ENCODE data around the gene SSH3. TPM values are rescaled to one million over a fixed set of nuclear protein-coding genes. Genes with fewer than 3 reads are reported as not detected.

Gene SSH3
- total RNA-seq, 2 donors from 2014 or later: 39.1 to 44.4 TPM

DNA sequence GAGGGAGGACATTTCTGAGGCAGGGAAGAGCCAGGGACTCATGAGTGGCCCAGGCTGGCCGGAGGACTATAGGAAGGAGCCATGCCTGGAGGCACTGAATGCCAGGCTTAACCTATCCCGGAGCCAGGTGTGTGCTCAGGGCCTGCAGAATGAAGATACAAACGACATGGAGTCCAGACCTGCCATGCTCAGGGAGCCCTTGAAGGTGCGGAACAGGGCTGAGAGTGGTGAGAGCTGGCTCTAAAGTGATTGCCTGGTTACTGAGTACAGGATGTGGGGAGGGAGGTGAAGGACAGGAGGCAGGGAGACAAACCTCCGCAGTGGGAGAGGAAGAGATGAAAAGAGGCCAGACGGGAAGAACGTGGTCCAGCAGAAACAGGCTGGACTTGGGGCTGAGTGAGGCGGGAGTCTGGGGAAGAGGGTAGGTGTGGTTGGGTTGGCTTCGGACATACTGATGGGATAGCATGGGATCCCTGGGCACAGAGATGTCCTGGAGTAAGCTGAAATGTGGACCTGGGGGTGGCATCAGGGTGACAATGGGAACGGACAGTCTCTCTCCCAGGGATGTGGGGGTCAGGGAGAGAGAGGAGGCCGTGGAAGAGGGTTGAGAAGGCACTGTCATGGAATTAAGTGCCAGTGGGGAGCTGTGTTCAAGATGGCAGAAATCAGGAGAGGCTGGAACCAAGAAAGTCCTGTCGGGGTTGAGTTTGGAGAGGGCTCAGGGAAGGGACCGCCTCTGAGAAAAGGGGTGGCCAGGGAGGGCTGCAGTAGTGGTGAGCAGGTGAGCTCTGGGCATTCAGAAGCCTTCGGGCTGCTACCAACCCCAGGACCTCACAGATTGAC is 15.8 kb upstream of the SSH3 start:
- H3K36me3 Mint-ChIP-seq (ENCODE audit: low read depth): peaks cover 35% of the 10 kb centered on the region
- no peaks in the 10 kb centered on the region for H3K9me3 Mint-ChIP-seq
- Histone ChIP-seq H3K4me3 (ENCODE audit: low read length) (peak overlapping the region; percentile 82), H3K27ac (ENCODE audit: low read depth, low read length) (peak overlapping the region; percentile 89), H3K36me3 (ENCODE audit: control insufficient read depth, insufficient read depth, low read length) (peaks cover 28% of the 10 kb centered on the region), H3K4me1 (ENCODE audit: control insufficient read depth, insufficient read depth, low read length) (no peaks in the 10 kb centered on the region), H3K9me3 (ENCODE audit: control insufficient read depth, low read length) (peaks cover under 1% of the 10 kb centered on the region), H3K27me3 (ENCODE audit: control insufficient read depth, insufficient read depth, low read length, poor library complexity, severe bottlenecking) (no peaks in the 10 kb centered on the region), H3K9ac (ENCODE audit: extremely low read depth, low read length, poor library complexity, severe bottlenecking) (no peak overlapping the region)
- H3K4me1 Mint-ChIP-seq: peaks cover 10% of the 10 kb centered on the region
- peak overlapping the region; percentile 91 for H3K27ac Mint-ChIP-seq
- H3K27me3 Mint-ChIP-seq (ENCODE audit: insufficient read depth): no peaks in the 10 kb centered on the region
- 92 to 96% methylated on average over 12 to 14 of the region's 14 CpGs for WGBS, 2 experiments (ENCODE audit: insufficient coverage in 1 of 2, insufficient read length in 1 of 2)
- no peak for DNase-seq
- H3K4me3 Mint-ChIP-seq: peak overlapping the region; percentile 62
- TF ChIP-seq, protein P1, sequence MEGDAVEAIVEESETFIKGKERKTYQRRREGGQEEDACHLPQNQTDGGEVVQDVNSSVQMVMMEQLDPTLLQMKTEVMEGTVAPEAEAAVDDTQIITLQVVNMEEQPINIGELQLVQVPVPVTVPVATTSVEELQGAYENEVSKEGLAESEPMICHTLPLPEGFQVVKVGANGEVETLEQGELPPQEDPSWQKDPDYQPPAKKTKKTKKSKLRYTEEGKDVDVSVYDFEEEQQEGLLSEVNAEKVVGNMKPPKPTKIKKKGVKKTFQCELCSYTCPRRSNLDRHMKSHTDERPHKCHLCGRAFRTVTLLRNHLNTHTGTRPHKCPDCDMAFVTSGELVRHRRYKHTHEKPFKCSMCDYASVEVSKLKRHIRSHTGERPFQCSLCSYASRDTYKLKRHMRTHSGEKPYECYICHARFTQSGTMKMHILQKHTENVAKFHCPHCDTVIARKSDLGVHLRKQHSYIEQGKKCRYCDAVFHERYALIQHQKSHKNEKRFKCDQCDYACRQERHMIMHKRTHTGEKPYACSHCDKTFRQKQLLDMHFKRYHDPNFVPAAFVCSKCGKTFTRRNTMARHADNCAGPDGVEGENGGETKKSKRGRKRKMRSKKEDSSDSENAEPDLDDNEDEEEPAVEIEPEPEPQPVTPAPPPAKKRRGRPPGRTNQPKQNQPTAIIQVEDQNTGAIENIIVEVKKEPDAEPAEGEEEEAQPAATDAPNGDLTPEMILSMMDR (conservative IDR thresholded peaks at IDR 0.05): no peak

DNA sequence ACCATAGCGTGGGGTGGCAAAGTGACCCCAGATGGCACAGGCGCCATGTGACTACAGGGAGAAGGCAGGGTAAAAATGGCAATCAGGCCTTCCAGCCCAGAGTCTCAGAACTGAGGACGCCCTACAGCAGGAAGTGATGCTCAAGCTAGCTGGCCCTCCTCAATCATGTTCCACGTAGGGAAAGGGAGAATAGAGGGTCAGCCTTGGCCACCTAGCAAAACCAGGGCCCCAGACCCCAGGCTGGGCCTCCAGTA is 15.2 kb upstream of the SSH3 start:
- H3K4me3 Mint-ChIP-seq: peak overlapping the region; percentile 62
- H3K27ac ChIP-seq (ENCODE audit: low read depth, low read length): peak overlapping the region; percentile 89
- no peak for DNase-seq
- no peaks in the 10 kb centered on the region for H3K4me1 ChIP-seq (ENCODE audit: control insufficient read depth, insufficient read depth, low read length)
- TF ChIP-seq, protein P1 (conservative IDR thresholded peaks at IDR 0.05): no peak
- H3K27me3 ChIP-seq (ENCODE audit: control insufficient read depth, insufficient read depth, low read length, poor library complexity, severe bottlenecking): no peaks in the 10 kb centered on the region
- no peaks in the 10 kb centered on the region for H3K9me3 Mint-ChIP-seq
- H3K9me3 ChIP-seq (ENCODE audit: control insufficient read depth, low read length): peaks cover 6% of the 10 kb centered on the region
- H3K36me3 Mint-ChIP-seq (ENCODE audit: low read depth): peaks cover 35% of the 10 kb centered on the region
- H3K27ac Mint-ChIP-seq: peak overlapping the region; percentile 91
- peak overlapping the region; percentile 82 for H3K4me3 ChIP-seq (ENCODE audit: low read length)
- peak overlapping the region; percentile 59 for H3K9ac ChIP-seq (ENCODE audit: extremely low read depth, low read length, poor library complexity, severe bottlenecking)
- 59 to 68% methylated on average over 3 to 4 of the region's 4 CpGs for WGBS, 2 experiments (ENCODE audit: insufficient coverage in 1 of 2, insufficient read length in 1 of 2)
- no peaks in the 10 kb centered on the region for H3K27me3 Mint-ChIP-seq (ENCODE audit: insufficient read depth)
- H3K4me1 Mint-ChIP-seq: peaks cover 10% of the 10 kb centered on the region
- peaks cover 29% of the 10 kb centered on the region for H3K36me3 ChIP-seq (ENCODE audit: control insufficient read depth, insufficient read depth, low read length)

DNA sequence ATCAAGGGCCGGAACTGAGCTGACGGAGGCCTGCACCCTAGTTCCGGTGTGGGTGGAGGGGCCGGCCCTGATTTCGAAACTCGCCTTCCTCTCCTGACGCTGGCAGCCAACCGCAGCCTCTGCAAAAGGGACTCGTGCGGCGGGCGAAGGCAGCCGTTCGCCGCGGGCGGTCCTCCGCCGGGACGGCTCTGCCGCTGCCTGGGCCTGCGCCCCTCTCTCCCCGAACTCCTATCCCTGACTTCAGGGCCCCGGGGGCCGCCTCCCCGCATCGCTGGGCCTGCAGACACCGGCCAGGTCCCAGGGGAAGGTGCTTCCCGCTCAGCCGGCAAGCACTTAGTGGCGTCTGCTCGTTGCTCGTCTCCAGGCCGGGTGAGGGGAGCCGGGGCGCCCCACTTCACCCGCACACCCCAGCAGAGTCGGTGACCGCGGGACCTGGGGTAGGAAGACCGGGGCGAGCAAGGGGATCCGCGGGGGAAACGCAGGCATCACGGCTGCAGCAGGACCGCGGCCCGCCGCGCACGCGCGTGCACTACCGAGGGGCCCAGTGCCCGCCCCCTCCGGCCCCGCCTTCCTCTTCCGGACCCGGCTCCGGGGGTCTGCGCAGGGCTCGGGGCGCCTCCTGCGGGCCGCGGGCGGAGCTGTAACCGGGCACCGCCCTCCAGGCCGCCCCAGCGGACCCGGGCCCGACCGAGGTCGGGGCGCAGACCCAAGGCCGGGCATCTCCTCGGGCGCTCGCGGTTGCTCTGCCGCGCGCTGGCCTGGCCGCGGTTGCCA is 14.7 kb upstream of the SSH3 start:
- H3K27me3 Mint-ChIP-seq (ENCODE audit: insufficient read depth): no peaks in the 10 kb centered on the region
- Histone ChIP-seq H3K27me3 (ENCODE audit: control insufficient read depth, insufficient read depth, low read length, poor library complexity, severe bottlenecking) (no peaks in the 10 kb centered on the region), H3K36me3 (ENCODE audit: control insufficient read depth, insufficient read depth, low read length) (peaks cover 29% of the 10 kb centered on the region), H3K4me3 (ENCODE audit: low read length) (peak overlapping the region; percentile 82), H3K27ac (ENCODE audit: low read depth, low read length) (peak overlapping the region; percentile 89), H3K9ac (ENCODE audit: extremely low read depth, low read length, poor library complexity, severe bottlenecking) (peak overlapping the region; percentile 59), H3K4me1 (ENCODE audit: control insufficient read depth, insufficient read depth, low read length) (no peaks in the 10 kb centered on the region), H3K9me3 (ENCODE audit: control insufficient read depth, low read length) (peaks cover 7% of the 10 kb centered on the region)
- TF ChIP-seq, protein P1 (conservative IDR thresholded peaks at IDR 0.05): peak; percentile 73
- H3K27ac Mint-ChIP-seq: peak overlapping the region; percentile 91
- WGBS, 2 experiments (ENCODE audit: insufficient coverage in 1 of 2, insufficient read length in 1 of 2): 0 to 1% methylated on average over 1 to 87 of the region's 87 CpGs
- peak; percentile 94 for DNase-seq
- no peaks in the 10 kb centered on the region for H3K9me3 Mint-ChIP-seq
- peaks cover 33% of the 10 kb centered on the region for H3K36me3 Mint-ChIP-seq (ENCODE audit: low read depth)
- peaks cover 10% of the 10 kb centered on the region for H3K4me1 Mint-ChIP-seq
- H3K4me3 Mint-ChIP-seq: peak overlapping the region; percentile 62
